Endothelial cell of umbilical vein (primary cell): ENCODE results near the gene INPP4B. TPM values are rescaled to one million over a fixed set of nuclear protein-coding genes. Genes with fewer than 3 reads are reported as not detected.

ENCODE experiments used
- BruUV-seq: library from RNA; stranded (reverse); fragments of 400-500 nt; replicated peaks from 2 replicates; lab custom pipeline; 2021; lab: Mats Ljungman, UMichigan
- CTCF ChIA-PET: fragments of 300-600, 350-600 bp; sonication (Branson Sonifier 250); formaldehyde crosslinking; loops from one replicate; lab custom pipeline; 2021; ENCODE audit warnings: antibody characterized with exemption, inconsistent platforms; lab: Charles Lee
- POLR2A ChIA-PET: fragments of 300-600, 350-600 bp; sonication (Branson Sonifier 250); formaldehyde crosslinking; loops from one replicate; lab custom pipeline; 2021; ENCODE audit warnings: antibody characterized with exemption, inconsistent platforms; lab: Charles Lee
- DNase-seq: peaks from one replicate; pipeline ENCODE4 v3.0.0-alpha.2; 2011; ENCODE audit warnings: low read depth, low spot score
- FAIRE-seq: peaks from 2 replicates; lab custom pipeline; 2011; peaks lifted over from hg19 to GRCh38; lab: Jason Lieb, UNC
- H2AFZ ChIP-seq: 2 replicates; pipeline ENCODE4 v1.6.0; 2012; ENCODE audit warnings: low read depth, low read length, control low read depth, inconsistent platforms
- H3K27ac ChIP-seq: 2 replicates; pipeline ENCODE4 v1.5.1; 2011; ENCODE audit warnings: low read depth, mild to moderate bottlenecking, control low read depth, low read length, moderate library complexity; ENCODE audit not compliant: insufficient read depth
- H3K27me3 ChIP-seq, 2 experiments: 2 replicates each; pipeline versions ENCODE4 v1.6.0 to v1.6.1; 2011; ENCODE audit warnings: low read length in 2 of 2, mixed read lengths in 1 of 2; ENCODE audit not compliant: control insufficient read depth in 2 of 2, insufficient read depth in 2 of 2
- H3K36me3 ChIP-seq, 2 experiments: 2 replicates in 1 of 2; 3 replicates in 1 of 2; pipeline ENCODE4 v1.5.1; 2011; ENCODE audit warnings: low read length in 2 of 2, mild to moderate bottlenecking in 1 of 2, moderate library complexity in 1 of 2; ENCODE audit not compliant: control insufficient read depth in 2 of 2, insufficient read depth in 2 of 2; ENCODE audit errors: extremely low read depth in 1 of 2
- H3K4me1 ChIP-seq: 3 replicates; pipeline ENCODE4 v1.5.1; 2011; ENCODE audit warnings: mild to moderate bottlenecking, low read length; ENCODE audit not compliant: control insufficient read depth, insufficient read depth; ENCODE audit errors: extremely low read depth
- H3K4me2 ChIP-seq: 2 replicates; pipeline ENCODE4 v1.6.1; 2011; ENCODE audit warnings: low read length, control low read depth, mixed read lengths; ENCODE audit not compliant: insufficient read depth
- H3K4me3 ChIP-seq, 3 experiments: fragments of 200-600 bp in 1 of 3; sonication (generic), shearing (Covaris generic) in 1 of 3; replicated peaks in 1 of 3; 2 replicates each; pipeline ENCODE4 v1.5.1; 2011 to 2016; ENCODE audit warnings: control low read depth in 3 of 3, low read length in 3 of 3, mild to moderate bottlenecking in 2 of 3, inconsistent platforms in 1 of 3, low read depth in 1 of 3, moderate library complexity in 1 of 3; ENCODE audit not compliant: insufficient read depth in 1 of 3
- H3K79me2 ChIP-seq: 2 replicates; pipeline ENCODE4 v1.6.0; 2012; ENCODE audit warnings: low read length, inconsistent platforms; ENCODE audit not compliant: control insufficient read depth, insufficient read depth
- H3K9ac ChIP-seq: replicated peaks from 2 replicates; pipeline ENCODE3; 2011; ENCODE audit warnings: low read length, control low read depth; ENCODE audit not compliant: insufficient read depth; ENCODE audit errors: extremely low read depth
- H3K9me1 ChIP-seq: replicated peaks from 3 replicates; pipeline ENCODE4 v1.6.0; 2011; ENCODE audit warnings: mild to moderate bottlenecking, low read length; ENCODE audit not compliant: control insufficient read depth, insufficient read depth; ENCODE audit errors: extremely low read depth
- H3K9me3 ChIP-seq: replicated peaks from 2 replicates; pipeline ENCODE4 v1.5.1; 2012; ENCODE audit warnings: low read length, inconsistent platforms; ENCODE audit not compliant: control insufficient read depth, insufficient read depth
- H4K20me1 ChIP-seq: replicated peaks from 2 replicates; pipeline ENCODE3; 2011; ENCODE audit warnings: mild to moderate bottlenecking, low read length; ENCODE audit not compliant: control insufficient read depth, insufficient read depth; ENCODE audit errors: extremely low read depth
- CTCF ChIP-seq, 2 donors: IDR thresholded peaks; 1 replicate in 1 of 2; 2 replicates in 1 of 2; pipeline ENCODE4 v1.5.1; 2011; ENCODE audit warnings: low read length in 2 of 2, mild to moderate bottlenecking in 2 of 2, moderate library complexity in 2 of 2, control low read depth in 1 of 2, inconsistent platforms in 1 of 2, low read depth in 1 of 2; ENCODE audit not compliant: insufficient read depth in 1 of 2; ENCODE audit errors: extremely low read depth in 1 of 2
- EZH2 ChIP-seq: IDR thresholded peaks from 2 replicates; pipeline ENCODE4 v1.6.1; 2012; ENCODE audit warnings: borderline replicate concordance, low read depth, mild to moderate bottlenecking, moderate library complexity, low read length, inconsistent platforms; ENCODE audit not compliant: severe bottlenecking
- FOS ChIP-seq: IDR thresholded peaks from 2 replicates; pipeline ENCODE4 v1.6.1; 2011; ENCODE audit warnings: mild to moderate bottlenecking, low read length, moderate library complexity, borderline replicate concordance; ENCODE audit not compliant: insufficient read depth
- GATA2 ChIP-seq: IDR thresholded peaks from 2 replicates; pipeline ENCODE4 v1.7.0; 2011; ENCODE audit warnings: low read depth, mild to moderate bottlenecking, moderate library complexity, mixed read lengths, low read length; ENCODE audit not compliant: insufficient read length, insufficient read depth
- MAX ChIP-seq: IDR thresholded peaks from 2 replicates; pipeline ENCODE4 v1.6.1; 2011; ENCODE audit not compliant: insufficient read depth, insufficient read length
- MYC ChIP-seq: IDR thresholded peaks from one replicate; pipeline ENCODE4 v1.6.1; 2011; ENCODE audit warnings: mild to moderate bottlenecking, low read depth, low read length
- POLR2A ChIP-seq: IDR thresholded peaks from 2 replicates; pipeline ENCODE4 v1.6.1; 2012; ENCODE audit warnings: low read depth, mild to moderate bottlenecking, control low read depth, low read length
- POLR2AphosphoS5 ChIP-seq: IDR thresholded peaks from 2 replicates; pipeline ENCODE4 v1.6.1; 2012; ENCODE audit warnings: low read depth, mild to moderate bottlenecking, control low read depth, low read length, moderate library complexity; ENCODE audit not compliant: insufficient read depth
- dilution Hi-C: fragments of 300-500 bp; cut with MboI; formaldehyde crosslinking; loops from one replicate; pipeline ENCODE4 v1.15.0; 2019; ENCODE audit warnings: low sequenced_read_pairs; ENCODE audit not compliant: extremely low pct_ligation_motif_present
- intact Hi-C: fragments of 100-400 bp; cut with micrococcal nuclease; formaldehyde crosslinking; loops from one replicate; pipeline ENCODE4 v1.10.0; 2022
- polyA plus RNA-seq, 4 experiments: library from polyadenylated mRNA; depleted of rRNA in 3 of 4; stranded (reverse) in 3 of 4; unstranded in 1 of 4; fragments of >200 nt; gene quantifications; 2 replicates each; pipeline versions ENCODE4 v1.2.1 to v1.2.3, GENCODE V29; 2011 to 2012; ENCODE audit warnings: missing spikeins in 1 of 4
- total RNA-seq: library from RNA; stranded (reverse); gene quantifications from 2 replicates; pipeline ENCODE4 v1.2.3, GENCODE V29; 2021

Gene INPP4B
- total and polyA plus RNA-seq, 2 donors (not counting 3 experiments of a cell fraction or from before 2014, with no cell fraction given), result 0.41 to 3.1 TPM

DNA sequence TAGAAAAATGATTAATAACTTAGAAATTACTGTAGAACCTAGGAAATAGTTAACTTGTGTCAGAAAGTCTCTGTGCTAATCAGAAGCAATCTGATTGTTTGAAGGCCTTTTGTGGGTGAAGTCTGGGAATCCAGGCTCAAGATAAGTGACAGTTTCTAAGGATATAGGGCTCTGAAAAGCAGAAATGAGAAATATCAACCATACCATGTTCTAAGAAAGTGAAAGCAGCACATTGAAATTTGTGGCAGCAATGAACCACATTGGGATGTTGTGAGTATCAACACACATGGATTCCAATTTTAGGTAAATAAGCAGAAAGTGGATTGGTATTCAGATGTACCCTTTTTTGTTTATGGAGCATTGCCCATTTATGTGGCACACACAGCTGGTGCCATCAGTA is 745.2 kb downstream of the INPP4B start:
- CTCF ChIA-PET, result interaction anchor here (1.1 kb wide), 1 partner anchor 755 kb away, joined by 3 read pairs; no protein-coding TSS in a partner anchor
- no peak overlapping the region for H3K4me3 ChIP-seq
- H3K79me2 ChIP-seq, result no peaks in the 10 kb centered on the region
- no peak for FAIRE-seq
- H3K27ac ChIP-seq, result no peak overlapping the region
- no peak overlapping the region for H3K9ac ChIP-seq
- dilution Hi-C loops, result no loop called here
- intact Hi-C loops, result no loop called here
- no TSS peak for BruUV-seq
- no peak overlapping the region for H2AFZ ChIP-seq
- H3K4me2 ChIP-seq, result no peak overlapping the region
- H3K4me1 ChIP-seq, result peaks cover 7% of the 10 kb centered on the region
- TF ChIP-seq POLR2A (no peak), MAX (no peak), MYC (no peak), CTCF (IDR thresholded peaks at IDR 0.05; ENCODE audit: extremely low read depth in 1 of 2, insufficient read depth in 1 of 2, low read depth in 1 of 2, low read length in 2 of 2) (no peak), POLR2AphosphoS5 (no peak), FOS (no peak), GATA2 (no peak), EZH2 (no peak)
- POLR2A ChIA-PET, result no interaction called here
- no peaks in the 10 kb centered on the region for H3K36me3 ChIP-seq
- no peaks in the 10 kb centered on the region for H3K27me3 ChIP-seq
- H3K9me3 ChIP-seq, result no peaks in the 10 kb centered on the region
- no peaks in the 10 kb centered on the region for H4K20me1 ChIP-seq
- DNase-seq, result peak; percentile 14
- no peaks in the 10 kb centered on the region for H3K9me1 ChIP-seq
